Type B pancreatic cell (in vitro differentiated cells): ENCODE results near the gene ARHGAP6. TPM values are rescaled to one million over a fixed set of nuclear protein-coding genes. Genes with fewer than 3 reads are reported as not detected.

Experiments
- DNase-seq: peaks from one replicate; pipeline ENCODE4 v3.0.0; 2021; ENCODE audit warnings: mixed read lengths; ENCODE audit not compliant: unreplicated experiment; ENCODE audit errors: extremely low spot score
- H3K27ac Mint-ChIP-seq: 2 replicates; pipeline ENCODE4 v1.8.0; 2021; ENCODE audit warnings: mild to moderate bottlenecking, mixed read lengths
- H3K27me3 Mint-ChIP-seq: 2 replicates; pipeline ENCODE4 v1.8.0; 2021; ENCODE audit warnings: mixed read lengths
- H3K36me3 Mint-ChIP-seq: 2 replicates; pipeline ENCODE4 v1.8.0; 2021; ENCODE audit warnings: mixed read lengths
- H3K4me1 Mint-ChIP-seq: one replicate; pipeline ENCODE4 v1.8.0; 2021; ENCODE audit warnings: mixed read lengths; ENCODE audit not compliant: unreplicated experiment
- H3K4me3 Mint-ChIP-seq: 2 replicates; pipeline ENCODE4 v1.8.0; 2021; ENCODE audit warnings: mild to moderate bottlenecking, mixed read lengths
- H3K9me3 Mint-ChIP-seq: 2 replicates; pipeline ENCODE4 v1.8.0; 2021; ENCODE audit warnings: mixed read lengths
- total RNA-seq: library from RNA; stranded (reverse); gene quantifications from 2 replicates; pipeline ENCODE4 v1.2.1, GENCODE V29; 2021; ENCODE audit warnings: low replicate concordance
- TF ChIP-seq, protein P1 (sequence below): fragments of 200-600 bp; sonication (generic); conservative IDR thresholded peaks from 2 replicates; pipeline ENCODE4 v1.5.0; 2021; ENCODE audit warnings: antibody characterized with exemption, mild to moderate bottlenecking

Gene ARHGAP6
- total RNA-seq, 1 donor from 2014 or later: 10.1 TPM

GRCh38 chrX:11401966-11402365 is 263.8 kb downstream of the ARHGAP6 start:
- Mint-ChIP-seq H3K36me3 (no peaks in the 10 kb centered on the region), H3K27ac (no peak overlapping the region), H3K9me3 (no peaks in the 10 kb centered on the region), H3K4me1 (no peaks in the 10 kb centered on the region), H3K27me3 (no peaks in the 10 kb centered on the region), H3K4me3 (no peak overlapping the region)
- no peak for DNase-seq
- TF ChIP-seq, protein P1, sequence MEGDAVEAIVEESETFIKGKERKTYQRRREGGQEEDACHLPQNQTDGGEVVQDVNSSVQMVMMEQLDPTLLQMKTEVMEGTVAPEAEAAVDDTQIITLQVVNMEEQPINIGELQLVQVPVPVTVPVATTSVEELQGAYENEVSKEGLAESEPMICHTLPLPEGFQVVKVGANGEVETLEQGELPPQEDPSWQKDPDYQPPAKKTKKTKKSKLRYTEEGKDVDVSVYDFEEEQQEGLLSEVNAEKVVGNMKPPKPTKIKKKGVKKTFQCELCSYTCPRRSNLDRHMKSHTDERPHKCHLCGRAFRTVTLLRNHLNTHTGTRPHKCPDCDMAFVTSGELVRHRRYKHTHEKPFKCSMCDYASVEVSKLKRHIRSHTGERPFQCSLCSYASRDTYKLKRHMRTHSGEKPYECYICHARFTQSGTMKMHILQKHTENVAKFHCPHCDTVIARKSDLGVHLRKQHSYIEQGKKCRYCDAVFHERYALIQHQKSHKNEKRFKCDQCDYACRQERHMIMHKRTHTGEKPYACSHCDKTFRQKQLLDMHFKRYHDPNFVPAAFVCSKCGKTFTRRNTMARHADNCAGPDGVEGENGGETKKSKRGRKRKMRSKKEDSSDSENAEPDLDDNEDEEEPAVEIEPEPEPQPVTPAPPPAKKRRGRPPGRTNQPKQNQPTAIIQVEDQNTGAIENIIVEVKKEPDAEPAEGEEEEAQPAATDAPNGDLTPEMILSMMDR: no peak

- Mint-ChIP-seq H3K4me3 (no peak overlapping the region), H3K4me1 (no peaks in the 10 kb centered on the region), H3K36me3 (no peaks in the 10 kb centered on the region), H3K27ac (no peak overlapping the region), H3K27me3 (no peaks in the 10 kb centered on the region), H3K9me3 (no peaks in the 10 kb centered on the region)
- TF ChIP-seq, protein P1: no peak
- no peak for DNase-seq
Observed at GRCh38 chrX:11399489-11400094, 266.1 kb downstream of the ARHGAP6 start.

GRCh38 chrX:11398785-11399184 is 266.9 kb downstream of the ARHGAP6 start:
- Mint-ChIP-seq H3K36me3 (no peaks in the 10 kb centered on the region), H3K9me3 (no peaks in the 10 kb centered on the region), H3K4me1 (no peaks in the 10 kb centered on the region), H3K27me3 (no peaks in the 10 kb centered on the region), H3K27ac (no peak overlapping the region), H3K4me3 (no peak overlapping the region)
- DNase-seq: no peak
- TF ChIP-seq, protein P1: no peak

DNA sequence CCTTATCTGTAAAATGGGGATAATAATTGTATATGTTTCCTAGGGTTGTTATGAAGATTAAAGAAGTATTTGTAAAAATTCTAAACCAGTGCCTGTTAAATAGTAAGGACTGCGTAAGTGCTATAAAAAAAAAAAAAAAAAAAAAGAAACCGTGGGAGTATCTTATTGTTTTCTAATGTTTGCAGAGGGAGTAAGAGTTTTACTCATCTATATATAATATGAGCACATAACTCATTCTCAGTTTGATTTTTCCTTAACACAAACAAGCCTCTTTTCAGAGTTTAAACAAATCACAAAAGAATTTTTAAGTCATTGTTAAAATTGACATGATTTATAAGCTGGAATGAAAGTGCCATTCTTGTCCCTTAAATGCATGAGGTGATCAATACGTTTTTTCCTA is 267.6 kb downstream of the ARHGAP6 start:
- no peaks in the 10 kb centered on the region for H3K4me1 Mint-ChIP-seq
- H3K27me3 Mint-ChIP-seq: no peaks in the 10 kb centered on the region
- no peak for DNase-seq
- no peaks in the 10 kb centered on the region for H3K36me3 Mint-ChIP-seq
- H3K27ac Mint-ChIP-seq: no peak overlapping the region
- no peaks in the 10 kb centered on the region for H3K9me3 Mint-ChIP-seq
- TF ChIP-seq, protein P1: no peak
- H3K4me3 Mint-ChIP-seq: no peak overlapping the region

DNA sequence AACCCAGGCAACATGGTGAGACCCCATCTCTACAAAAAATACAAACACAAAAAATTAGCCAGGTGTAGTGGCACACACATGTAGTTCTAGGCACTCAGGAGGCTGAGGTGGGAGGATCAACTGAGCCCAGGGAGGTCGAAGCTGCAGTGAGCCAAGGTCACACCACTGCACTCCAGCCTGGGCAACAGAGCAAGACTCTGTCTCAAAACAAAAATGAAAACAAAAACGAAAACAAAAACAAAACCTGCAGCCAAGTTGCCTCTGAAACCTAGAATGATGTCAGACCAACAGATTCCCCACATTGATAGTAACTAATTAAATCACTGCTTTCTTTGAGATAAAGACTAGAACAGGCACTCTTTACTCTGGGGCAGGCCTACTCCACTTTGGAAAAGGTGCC is 268.0 kb downstream of the ARHGAP6 start:
- no peak overlapping the region for H3K4me3 Mint-ChIP-seq
- H3K36me3 Mint-ChIP-seq: no peaks in the 10 kb centered on the region
- no peak overlapping the region for H3K27ac Mint-ChIP-seq
- TF ChIP-seq, protein P1: no peak
- H3K9me3 Mint-ChIP-seq: no peaks in the 10 kb centered on the region
- no peaks in the 10 kb centered on the region for H3K27me3 Mint-ChIP-seq
- DNase-seq: no peak
- no peaks in the 10 kb centered on the region for H3K4me1 Mint-ChIP-seq

DNA sequence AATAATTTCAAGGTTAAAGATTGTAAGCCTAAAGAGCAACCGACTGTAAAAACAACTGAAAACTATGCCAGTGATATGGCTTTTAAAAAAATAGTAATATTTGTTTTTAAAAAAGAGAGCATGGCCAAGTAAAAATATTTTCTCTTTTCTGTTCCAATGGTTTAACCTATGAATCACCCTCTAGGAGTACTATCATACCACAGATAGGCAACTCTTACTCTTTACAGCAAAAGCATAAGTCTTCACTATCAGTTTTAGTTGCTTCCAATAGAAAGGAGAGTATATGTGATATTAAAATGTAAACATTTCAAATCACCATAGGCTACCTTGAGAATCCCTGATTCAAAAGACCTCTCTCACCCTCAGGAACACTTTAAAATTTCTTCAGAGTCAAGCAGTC is 269.9 kb downstream of the ARHGAP6 start:
- no peak overlapping the region for H3K27ac Mint-ChIP-seq
- DNase-seq: no peak
- H3K9me3 Mint-ChIP-seq: no peaks in the 10 kb centered on the region
- TF ChIP-seq, protein P1: no peak
- no peaks in the 10 kb centered on the region for H3K27me3 Mint-ChIP-seq
- H3K36me3 Mint-ChIP-seq: no peaks in the 10 kb centered on the region
- H3K4me3 Mint-ChIP-seq: no peak overlapping the region
- no peaks in the 10 kb centered on the region for H3K4me1 Mint-ChIP-seq
